NCI-H2227 treated with DMSO at 0.1 percent for 48 hours (cell line): ENCODE results near the gene INPP4B.
"Not testable (repeated sequence)": the region's sequence is repeated elsewhere in the genome, so short reads cannot be mapped to it uniquely, and the experiment has no call there.

Experiments used
- DNase-seq: peaks from one replicate; lab custom pipeline; 2025; lab: John Stamatoyannopoulos, UW

The INPP4B gene

DNA sequence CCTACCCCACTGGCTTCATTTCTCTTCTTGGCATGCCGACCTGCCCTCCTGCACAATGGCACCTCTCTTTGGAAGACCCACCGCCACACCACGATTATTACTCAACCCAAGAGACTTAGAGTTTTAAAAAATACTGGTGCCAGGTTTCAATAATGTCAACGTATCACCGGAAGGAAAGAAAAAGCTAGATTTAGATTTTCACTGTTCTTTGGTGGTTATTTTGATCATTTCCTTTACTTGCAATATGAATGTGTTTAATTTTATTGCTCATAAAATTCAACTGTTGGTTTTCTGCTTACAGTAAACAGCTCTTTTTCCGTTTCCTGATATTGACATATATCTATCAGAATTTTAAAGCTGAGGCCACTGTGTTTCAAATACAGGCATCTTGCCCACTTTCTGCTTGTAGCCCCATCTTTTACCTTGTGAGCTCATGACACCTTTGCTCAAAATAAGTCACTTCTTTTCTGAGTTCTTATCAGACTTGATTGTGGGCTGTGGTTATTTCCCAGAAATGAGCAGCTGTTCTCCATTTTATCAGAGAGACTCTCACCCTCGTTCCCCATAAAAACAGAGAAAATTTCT is 439.1 kb downstream of the INPP4B start:
- DNase-seq, result no peak

DNA sequence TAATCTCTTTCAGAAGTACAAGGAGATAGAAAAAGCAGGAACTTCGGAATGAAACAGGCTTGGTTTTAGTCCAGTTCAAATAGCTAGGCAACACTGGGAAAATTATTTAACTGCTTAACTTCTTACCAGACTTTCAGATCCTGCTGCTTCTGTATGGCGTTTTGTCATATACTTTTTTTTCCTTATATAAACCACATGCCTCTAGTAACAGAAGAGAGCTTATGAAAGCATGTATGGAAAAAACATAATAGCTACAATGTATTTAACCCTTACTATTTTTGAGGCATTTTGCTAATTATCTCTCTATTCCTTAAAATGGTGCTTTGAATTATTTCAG is 439.6 kb downstream of the INPP4B start:
- no peak for DNase-seq

DNA sequence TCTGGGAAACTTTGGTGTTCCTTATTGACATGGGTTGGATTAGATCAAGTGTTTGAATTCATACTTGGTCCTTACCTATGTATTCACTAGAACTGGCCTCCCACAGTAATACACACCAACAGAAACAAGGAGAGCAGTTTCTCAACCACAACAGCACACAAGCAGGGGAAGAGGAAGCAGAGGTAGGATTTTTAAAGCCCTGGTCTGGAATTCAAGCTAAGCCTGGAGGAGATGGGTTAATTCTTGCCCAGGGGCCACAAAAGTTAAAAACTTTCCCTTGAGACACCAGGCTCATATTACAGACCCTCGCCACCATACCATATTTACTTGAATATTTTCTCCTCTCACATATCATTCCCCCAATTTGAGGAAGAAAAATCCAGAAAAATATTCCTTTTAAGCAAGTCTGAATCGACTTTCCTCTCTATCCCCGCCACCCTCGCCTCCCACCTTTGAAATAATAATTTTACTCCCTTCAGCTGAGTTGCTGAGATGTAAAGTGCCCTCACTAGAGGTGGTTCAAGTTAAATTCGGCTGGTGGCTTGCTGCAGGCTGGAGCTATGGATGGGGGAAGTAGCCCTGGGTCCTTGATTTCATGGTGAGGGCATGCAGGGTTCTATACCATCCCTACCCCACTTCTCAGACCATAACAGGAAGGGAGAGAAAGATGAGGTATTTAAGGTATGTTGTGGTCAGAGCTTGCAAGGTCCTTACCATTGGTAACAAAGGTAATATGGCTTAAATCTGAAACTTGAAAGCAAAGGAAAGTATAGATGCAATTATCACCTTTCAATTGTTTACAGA is 440.2 kb downstream of the INPP4B start:
- no peak for DNase-seq

DNA sequence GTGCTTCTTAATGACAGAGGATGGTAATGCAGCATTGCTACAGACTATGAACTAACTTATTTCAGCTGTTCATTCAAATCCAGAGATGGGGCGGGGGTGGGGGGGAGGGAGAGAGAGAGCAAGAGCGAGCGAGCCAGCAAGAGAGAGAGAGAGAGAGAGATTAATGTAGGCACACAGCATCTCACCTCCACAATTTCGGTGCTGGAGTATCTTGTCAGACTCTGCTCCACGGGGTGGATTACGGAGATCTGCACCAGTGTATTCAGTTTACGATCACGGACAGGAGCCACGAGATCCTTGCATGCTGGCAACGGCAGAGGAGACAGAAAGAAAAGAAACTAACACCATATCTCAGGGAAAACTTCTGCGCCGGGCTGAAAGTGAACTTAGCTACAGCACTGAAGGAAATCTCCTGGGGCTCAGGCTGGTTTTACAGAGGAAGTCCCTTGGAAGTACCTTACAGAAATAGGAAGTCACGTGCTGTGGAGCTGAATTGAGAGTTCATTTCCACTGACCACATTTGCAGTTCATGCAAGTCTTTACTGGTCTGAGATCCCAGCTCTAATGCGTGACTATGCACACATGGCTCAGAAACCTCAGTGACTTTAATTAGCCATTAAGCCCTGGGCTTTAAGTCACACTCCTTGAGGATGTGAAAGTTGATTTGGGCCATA is 440.9 kb downstream of the INPP4B start:
- DNase-seq, result no peak

DNA sequence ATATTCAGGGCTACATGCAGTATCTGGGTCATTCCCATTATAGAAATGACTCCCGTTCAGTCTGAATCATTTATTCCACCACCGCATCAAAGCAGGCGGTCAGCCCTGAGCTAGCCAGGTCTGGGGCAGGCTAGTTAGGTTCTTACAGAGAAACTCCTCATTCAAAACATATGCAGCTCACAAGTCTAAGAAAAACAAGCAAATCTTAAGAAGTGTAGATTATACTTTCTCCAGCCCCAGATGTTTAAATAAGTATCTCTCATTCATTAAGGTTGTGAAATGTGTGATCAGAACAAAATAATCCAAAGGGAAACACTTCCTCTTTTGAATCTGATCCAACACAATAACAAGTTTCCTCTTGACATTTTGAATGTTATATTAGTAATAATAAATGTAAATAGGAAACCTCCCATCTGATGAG is 441.9 kb downstream of the INPP4B start:
- DNase-seq, result no peak

DNA sequence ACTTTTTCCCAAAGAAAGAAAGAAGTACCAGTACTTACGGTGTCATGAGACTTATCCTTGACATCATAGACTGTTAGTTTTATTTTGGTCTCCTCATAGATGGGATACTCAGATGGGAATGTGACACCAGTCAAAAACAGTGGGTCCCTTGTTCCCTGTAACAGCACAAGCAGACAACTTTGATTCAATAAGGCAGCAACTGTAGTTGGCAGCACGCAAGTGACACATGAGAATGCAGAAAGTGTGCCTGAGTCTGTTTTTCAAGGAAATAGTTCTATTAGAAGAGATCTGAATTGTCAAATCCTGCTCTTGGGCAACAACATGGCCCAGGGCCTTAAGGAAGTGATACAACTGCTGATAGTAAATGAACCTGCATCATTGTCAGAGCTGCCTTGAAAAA is 443.2 kb downstream of the INPP4B start:
- no peak for DNase-seq

DNA sequence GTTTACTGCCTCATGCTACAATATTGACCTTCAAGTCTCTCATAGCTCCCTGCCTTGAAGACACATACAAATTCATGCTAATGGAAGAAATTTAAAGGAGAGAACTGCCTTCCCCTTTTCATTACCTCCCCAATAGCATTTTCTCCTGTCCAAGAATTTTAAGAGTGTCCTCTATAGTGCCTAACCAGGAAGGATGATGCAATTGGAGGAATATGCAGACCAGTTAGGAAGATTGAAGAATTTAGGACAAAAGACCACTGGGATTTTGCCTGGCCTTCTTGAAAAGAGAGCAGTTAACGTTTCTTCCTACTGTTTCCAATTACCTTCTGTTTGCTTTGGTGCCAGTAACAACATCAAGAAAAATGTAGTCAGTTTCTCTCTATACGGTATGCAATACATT is 443.9 kb downstream of the INPP4B start:
- no peak for DNase-seq

DNA sequence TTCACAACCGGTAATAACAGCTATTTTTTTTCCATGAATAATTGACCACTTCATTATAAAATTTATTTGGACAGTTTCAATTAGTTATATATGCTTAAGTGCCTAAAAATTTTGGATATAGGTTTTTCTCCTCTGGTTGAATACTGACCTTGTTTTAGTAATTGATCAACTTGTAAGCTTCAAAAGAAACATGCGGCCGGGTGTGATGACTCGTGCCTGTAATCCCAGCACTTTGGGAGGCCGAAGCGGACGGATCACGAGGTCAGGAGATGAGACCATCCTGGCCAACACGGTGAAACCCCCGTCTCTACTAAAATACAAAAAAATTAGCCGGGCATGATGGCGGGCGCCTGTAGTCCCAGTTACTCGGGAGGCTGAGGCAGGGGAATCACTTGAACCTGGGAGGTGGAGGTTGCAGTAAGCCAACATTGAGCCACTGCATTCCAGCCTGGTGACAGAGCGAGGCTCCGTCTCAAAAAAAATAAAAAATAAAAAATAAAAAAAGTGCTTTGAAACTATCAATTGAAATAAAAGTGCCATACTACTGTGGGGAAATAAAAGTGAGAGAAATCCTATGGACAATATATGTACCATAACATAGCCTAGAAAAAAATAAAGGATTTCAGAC is 448.6 kb downstream of the INPP4B start:
- not testable (repeated sequence) for DNase-seq

DNA sequence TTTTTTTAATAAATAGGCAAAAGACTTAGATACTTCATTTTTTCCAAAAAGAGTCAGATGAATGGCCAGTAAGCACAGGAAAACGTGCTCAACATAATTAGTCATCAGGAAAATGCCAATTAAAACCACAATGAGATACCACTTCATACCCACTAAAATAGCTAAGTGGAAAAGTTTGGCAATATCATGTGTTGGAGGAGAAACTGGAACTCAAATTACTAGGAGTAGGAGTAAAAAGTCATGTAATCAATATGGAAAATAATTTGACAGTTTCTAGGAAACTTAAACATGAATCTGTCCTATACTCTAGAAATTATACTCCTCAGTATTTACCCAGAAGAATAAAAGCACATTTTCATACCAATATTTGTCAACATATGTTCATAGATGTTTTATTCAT is 449.8 kb downstream of the INPP4B start:
- DNase-seq, result no peak

DNA sequence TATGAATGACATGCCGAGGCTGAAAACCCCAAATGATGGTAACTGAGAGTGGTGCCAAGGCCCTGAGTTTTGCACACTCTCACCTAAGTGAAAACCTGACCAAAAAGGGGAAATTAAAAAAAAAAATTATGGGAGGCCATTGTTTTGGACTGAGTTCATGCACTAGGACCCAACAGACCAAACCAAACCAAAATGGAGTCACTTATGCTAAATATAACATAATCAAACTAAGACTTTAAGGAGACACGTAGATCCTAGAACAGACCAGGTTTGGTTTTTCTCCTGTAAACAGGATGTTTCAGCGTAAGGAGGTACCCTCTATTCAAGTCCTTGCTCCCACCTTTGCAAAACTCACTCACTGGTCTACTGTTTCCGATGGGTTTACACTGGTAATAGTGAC is 453.0 kb downstream of the INPP4B start:
- no peak for DNase-seq

DNA sequence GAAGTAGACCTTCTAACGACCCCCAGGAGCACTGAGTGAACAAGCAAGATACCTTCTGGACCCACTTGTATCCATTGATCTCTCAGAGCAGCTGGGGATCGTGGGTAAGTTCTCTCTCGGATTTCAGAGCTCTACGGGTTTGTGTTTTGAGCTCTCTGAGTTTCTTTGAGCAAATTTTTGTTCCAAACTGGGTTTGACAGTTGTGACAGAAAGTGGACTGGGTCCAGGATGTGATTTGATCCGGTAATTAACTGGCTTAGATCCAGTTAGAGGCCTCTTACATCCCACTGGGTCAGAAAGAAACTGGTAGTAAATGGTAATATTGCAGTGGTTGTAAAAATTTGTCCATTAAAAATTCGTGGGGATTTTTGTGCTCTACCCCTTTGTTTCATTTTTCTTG is 459.2 kb downstream of the INPP4B start:
- DNase-seq, result no peak

DNA sequence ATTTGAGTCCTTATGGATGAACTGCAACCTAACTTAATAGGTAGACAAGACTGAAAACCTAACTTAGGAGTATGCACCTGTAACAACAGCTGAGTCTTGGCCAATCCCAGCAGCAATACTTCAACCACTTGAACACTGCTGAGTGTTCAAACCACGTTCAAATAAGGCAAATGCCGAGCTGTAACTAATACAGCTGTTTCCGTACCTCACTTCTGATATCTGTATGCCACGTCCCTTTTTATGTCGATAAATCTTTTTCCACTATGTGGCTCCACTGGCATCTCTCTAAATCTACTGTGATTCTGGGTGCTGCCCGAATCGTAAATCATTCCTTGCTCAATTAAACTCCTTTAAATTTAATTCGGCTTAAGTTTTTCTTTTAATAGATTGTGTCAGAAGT is 459.7 kb downstream of the INPP4B start:
- DNase-seq, result no peak

DNA sequence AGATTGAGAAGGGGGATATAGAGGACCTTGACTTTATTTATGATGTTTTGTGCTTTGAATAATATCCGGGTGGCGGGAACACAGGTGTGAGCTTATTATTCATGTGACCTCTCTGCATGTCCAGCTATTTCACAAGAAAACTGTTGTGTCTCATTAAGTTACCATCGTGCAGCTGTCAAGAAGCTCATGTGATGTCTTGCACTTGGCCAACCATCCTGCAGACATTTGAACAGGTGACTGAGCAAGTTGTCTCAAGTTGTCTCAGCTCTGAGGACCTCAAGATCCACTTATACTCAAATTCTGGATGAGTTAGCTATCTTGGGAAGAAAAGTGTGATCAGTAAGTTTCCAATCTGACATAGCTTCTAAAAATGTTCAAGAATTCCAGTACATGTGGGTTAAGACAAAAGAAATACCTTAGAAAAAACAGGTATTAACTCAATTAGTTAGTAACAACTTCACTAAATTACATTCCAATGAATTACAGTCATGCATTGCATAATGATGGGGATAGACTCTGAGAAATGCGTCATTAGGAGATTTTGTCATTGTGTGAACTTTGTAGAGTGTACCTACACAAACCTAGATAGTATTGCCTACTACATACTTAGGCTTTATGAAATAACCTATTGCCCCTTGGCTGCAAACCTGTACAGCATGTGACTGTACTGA is 462.2 kb downstream of the INPP4B start:
- no peak for DNase-seq

DNA sequence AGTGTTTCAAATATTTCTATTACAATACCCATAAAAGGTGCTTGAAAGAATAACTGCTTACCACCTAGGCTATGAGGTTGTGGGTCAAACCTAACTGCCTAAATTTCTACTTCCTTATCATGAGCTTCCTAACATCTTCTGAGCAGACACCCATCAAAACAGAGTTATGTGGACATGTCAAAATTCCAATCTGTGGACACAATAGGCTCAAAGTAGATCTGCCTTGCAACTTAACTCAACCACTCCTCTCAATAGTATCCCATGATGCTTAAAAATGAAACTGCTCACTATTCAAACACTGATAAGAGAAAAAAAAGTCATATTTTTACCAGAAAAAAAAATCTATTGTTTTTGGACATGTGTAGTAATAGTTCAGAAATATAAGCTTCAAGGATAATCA is 462.7 kb downstream of the INPP4B start:
- DNase-seq, result no peak

DNA sequence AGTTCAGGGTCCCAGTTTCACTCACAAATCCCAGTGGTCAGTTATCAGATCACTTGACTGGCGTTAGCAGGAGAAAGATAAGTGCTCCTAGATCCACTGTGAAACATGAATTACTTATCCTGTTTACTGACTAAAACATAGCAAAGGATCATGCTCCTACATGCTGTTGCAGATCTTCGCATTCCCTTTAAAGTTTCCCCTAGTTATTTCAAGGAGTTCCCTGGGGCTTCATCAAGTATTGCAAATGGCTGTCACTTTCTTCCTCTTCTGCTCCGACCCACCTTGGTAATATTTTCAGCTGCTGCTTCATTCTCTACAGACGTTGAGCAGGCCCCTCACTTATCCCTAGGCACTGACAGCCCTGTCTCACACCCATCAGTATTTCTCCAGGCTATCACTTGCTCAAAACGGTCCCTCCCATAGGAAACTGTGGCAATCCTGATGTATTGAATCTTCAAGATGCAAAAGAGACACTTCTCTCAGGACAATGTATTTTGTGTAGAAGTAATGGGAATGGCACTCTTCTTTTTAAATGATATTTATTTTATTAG is 466.0 kb downstream of the INPP4B start:
- no peak for DNase-seq

DNA sequence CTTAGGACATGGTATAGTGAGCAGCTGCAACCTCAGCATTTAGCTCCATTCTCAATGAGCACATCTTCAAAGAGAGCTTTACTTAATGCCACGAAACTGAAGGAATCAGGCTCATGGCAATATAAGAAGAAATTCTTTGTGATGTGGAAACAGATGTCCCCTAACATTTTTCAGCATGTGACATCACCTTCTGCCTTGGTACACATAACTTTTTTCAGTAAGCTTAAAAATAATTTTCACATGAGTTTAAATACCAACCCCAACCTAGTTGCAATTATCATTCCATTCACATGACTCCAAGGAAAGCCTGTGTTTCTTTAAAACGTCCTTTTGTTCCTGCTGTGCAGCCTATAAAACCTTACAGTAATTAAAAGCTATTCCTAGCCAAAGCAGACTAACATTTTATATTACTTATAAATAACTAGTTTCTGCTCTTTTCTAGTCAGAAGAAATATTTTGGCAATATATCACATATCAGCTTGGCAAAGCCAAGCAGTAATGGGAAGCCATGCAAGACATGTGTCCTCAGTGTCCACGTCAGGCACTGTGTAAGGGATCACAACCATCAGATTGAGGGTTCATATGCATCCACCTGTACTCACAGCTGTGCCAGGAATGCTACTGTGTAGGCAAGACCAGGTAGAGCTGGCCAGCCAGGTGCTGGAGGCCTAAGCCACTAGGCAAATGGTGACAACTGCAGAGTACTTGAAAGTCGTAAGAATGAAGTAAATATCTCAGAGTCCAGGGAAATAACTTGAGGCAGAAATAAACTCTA is 466.6 kb downstream of the INPP4B start:
- no peak for DNase-seq

DNA sequence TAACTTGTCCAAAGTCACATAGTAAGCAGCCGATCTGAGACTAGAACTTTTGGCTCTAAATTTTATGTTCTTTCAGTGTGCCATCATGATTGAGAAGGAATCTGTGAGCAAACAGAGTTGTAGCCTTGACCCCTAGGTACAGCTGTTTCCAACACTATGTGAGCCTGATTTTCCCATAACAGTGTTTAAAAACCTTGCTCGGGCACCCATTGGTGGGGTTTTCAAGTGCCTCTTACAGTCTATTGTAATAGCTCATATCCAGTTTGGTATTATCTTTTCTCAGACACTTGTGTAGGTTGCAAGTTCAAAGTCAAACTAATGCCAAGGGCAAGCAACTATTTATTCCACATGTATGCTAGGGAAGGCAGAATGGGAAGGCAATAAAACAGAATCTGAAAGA is 467.9 kb downstream of the INPP4B start:
- DNase-seq, result no peak

DNA sequence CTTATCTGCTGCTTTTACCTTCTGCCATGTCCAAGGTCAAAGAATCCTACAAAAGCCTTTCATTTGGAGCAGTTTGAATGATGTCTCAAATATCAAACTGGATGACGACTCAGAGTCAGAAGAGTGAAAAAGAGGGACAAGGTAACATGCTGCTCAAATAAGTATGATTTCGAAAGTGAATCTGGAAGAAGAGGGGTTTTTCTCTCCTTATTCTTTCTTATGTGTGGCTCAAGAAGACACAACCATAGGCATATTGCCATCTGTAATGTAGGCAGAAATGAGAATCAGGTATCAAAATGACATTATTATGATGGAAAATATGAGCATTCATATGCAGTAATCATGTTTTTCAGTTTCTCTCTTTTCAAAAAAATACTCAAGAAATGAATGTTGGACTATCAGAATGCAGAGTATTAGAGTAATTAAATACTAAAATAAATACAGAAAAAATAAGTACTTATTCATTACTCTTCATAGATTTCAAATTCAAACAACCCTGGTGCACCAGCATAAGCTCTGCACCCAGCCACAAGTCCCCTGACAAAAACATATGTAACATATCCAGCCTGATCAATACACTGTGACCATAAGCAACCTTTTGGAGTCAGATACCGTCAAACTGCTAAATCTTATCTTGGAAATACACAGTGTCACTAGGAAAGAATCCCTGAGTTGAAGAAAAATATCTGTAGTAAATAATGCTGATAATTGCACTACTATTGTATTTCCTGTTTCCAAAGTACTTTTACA is 468.6 kb downstream of the INPP4B start:
- no peak for DNase-seq

DNA sequence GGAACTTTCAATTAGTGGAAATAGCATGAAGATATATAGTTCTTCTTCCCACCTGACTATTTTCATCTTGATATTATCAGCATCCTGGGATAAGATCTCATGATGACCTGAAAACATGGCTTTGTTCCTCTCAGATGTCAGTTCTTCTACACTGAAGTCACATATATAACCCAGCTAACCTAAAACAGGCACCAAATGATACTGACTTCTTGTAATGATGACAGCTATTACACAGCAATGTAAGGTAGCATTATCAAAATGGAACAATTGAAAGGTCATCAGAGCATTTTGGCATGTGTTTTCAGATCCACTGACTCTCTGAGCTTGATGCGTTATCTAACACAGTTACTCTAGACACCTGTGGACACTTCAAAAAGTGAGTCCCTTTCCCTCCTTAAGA is 469.9 kb downstream of the INPP4B start:
- DNase-seq, result no peak

DNA sequence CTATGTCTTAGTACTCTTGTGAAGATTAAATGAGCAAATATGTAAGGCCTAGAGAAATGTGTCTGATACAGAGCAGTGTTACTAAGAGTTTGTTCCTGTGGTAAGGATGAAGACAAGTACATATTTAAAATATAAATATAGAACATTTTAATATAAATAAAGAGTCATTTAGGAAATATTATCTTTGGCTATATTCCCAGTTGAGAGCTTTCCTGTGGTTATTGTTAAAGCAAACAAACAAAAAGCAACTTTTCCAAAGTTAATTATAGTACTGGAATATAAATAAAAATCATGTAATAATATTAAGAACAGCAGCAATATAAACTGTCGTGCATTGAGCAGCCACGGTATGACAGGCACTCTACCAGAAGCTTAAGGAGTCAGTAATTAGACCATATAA is 472.5 kb downstream of the INPP4B start:
- no peak for DNase-seq
